Erythroblast (primary cell): ENCODE measurements around the gene FGR.

Experiments
- DNase-seq, 2 experiments: peaks; one replicate each; lab custom pipeline; 2025; lab: John Stamatoyannopoulos, UW
- GATA1 ChIP-seq: IDR thresholded peaks from 2 replicates; pipeline ENCODE4 v1.6.1; 2011; ENCODE audit warnings: low read depth, mild to moderate bottlenecking, control low read depth, low read length, moderate library complexity
- POLR2A ChIP-seq: IDR thresholded peaks from 2 replicates; pipeline ENCODE4 v1.6.1; 2011; ENCODE audit warnings: mild to moderate bottlenecking, low read length

Gene FGR

GRCh38 chr1:27665016-27665651, 30.1 kb upstream of the FGR start:
- TF ChIP-seq GATA1 (no peak), POLR2A (no peak)
- DNase-seq = no peak

- TF ChIP-seq GATA1 (no peak), POLR2A (no peak)
- peak in 1 of 2 experiments; percentile 56 for DNase-seq
These were observed 29.3 kb upstream of the FGR start for GRCh38 chr1:27664291-27664690.

DNA sequence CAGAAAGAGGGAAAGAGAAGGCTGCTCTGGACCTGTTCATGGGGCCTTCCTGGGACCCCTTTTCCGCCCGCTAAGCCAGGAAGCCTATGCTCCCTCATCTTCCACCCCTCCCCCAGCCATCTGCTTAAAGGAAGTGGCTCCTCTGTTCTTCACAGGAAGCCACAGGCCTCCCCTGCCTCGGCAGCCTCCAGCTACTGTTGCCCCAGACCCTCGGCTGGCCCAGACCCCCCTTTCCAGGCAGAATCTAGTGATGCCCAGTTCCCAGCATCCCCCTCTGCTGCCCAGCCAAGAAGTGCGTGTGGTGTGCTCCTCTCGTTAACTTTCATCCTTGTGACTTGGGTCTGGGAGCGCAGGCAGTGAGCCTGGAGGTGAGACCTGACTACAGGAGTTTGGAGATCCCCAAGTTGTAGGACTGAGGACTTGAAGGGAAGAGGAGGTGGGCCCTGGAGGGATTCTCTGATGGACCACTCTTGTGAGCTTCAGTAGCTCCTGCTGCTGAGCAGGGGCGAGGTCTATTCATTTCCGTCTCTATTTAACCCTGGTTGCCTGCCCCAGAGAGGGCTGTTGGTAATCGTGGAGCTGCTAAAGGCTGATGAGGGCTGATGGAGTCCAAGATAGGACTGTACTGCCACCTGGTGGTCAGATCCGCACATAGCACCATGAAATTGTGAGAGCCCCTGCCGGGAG, 27.9 kb upstream of the FGR start:
- DNase-seq = peak in 1 of 2 experiments; percentile 91
- TF ChIP-seq GATA1 (no peak), POLR2A (no peak)

GRCh38 chr1:27662261-27662660, 27.3 kb upstream of the FGR start:
- DNase-seq = no peak
- TF ChIP-seq POLR2A (no peak), GATA1 (no peak)

- DNase-seq = no peak
- TF ChIP-seq POLR2A (no peak), GATA1 (no peak)
These were observed 26.6 kb upstream of the FGR start for GRCh38 chr1:27661412-27662075.

GRCh38 chr1:27660300-27660835, 25.4 kb upstream of the FGR start:
- peak in 1 of 2 experiments; percentile 59 for DNase-seq
- TF ChIP-seq GATA1 (no peak), POLR2A (no peak)

GRCh38 chr1:27659497-27660299, 24.7 kb upstream of the FGR start:
- DNase-seq = peak; percentile 91 to 94
- TF ChIP-seq POLR2A (peak; percentile 37), GATA1 (no peak)

DNA sequence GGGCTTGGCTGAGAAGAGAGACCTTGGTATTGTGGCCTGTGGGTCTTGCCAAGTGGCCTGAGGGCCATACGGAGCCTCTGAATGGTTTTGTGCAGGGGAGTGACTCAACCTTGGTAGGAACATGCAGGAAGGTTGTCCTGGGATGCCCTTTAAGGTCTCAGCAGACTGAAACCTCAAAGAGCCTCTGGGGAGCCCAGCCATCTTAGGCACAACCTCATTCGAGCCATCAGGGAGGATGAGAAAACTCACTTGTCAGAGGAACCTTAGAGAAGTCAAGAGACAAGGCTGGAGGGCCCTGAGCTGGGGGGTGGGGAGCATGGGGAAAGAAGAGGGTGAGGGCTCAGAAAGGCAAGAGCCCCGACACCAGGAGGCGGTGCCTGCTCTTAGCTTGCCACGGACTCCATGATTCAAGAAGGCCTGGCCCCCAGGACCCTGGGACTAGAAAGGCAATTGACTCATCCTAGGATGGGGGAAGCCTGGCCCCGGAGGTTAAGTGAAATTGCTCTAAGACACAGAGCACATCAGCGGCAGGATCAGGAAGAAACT, 24.0 kb upstream of the FGR start:
- peak in 1 of 2 experiments; percentile 51 for DNase-seq
- TF ChIP-seq GATA1 = no peak
- no peak for TF ChIP-seq POLR2A

DNA sequence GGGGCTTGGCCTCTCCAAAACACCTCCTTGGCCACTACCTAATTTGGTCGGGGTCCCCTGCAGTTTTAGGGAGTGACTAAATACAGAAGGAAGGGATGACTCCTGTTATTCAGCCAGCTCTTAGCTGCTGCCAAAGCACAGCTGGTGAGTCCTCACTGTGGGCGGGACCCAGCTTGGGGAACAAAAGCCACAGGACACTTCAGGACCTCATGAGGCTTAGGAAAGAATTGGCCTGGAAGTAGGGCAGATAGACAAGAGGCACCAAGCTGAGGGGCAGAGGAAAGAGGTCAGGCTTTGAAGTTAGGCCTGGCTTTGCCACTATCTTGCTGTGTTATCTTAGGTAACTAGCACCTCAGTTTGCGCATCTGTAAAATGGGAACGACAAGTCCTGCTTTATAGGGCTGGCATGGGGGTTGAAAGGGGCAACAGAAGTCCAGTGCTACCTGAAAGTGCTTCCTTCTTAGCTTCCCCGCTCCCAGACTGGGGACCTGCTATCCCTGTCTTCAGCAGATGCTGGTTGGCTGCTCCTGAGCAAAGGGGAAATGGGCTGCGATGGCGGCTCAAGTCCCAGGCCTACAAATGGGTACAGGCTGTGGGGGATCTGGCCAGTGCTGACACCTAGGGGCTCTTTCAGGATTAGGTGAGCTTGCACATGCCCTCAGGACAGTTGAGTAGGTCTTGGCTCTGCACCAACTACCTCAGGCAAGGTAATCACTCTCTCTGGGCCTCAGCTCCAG, 21.3 kb upstream of the FGR start:
- TF ChIP-seq GATA1 = no peak
- TF ChIP-seq POLR2A = no peak
- DNase-seq = no peak

GRCh38 chr1:27655151-27655937, 20.4 kb upstream of the FGR start:
- no peak for DNase-seq
- TF ChIP-seq GATA1 = no peak
- no peak for TF ChIP-seq POLR2A

- TF ChIP-seq POLR2A (no peak), GATA1 (no peak)
- no peak for DNase-seq
These were observed 17.3 kb upstream of the FGR start for GRCh38 chr1:27652111-27652864.
